Endothelial cell (in vitro differentiated cells): ENCODE results near the gene SEMA4D. TPM values are rescaled to one million over a fixed set of nuclear protein-coding genes. Genes with fewer than 3 reads are reported as not detected.
A peak's percentile ranks its signal among the peaks of the same experiment; 100 is the strongest.

Experiments used
- DNase-seq: peaks from one replicate; pipeline ENCODE4 v3.0.0; 2021; ENCODE audit warnings: low spot score
- H3K27ac Mint-ChIP-seq: one replicate; pipeline ENCODE4 v1.8.0; 2021; ENCODE audit warnings: mixed read lengths, inconsistent platforms; ENCODE audit not compliant: unreplicated experiment
- H3K27me3 Mint-ChIP-seq: one replicate; pipeline ENCODE4 v1.8.0; 2021; ENCODE audit warnings: mild to moderate bottlenecking, moderate library complexity, mixed read lengths, inconsistent platforms; ENCODE audit not compliant: unreplicated experiment
- H3K36me3 Mint-ChIP-seq: one replicate; pipeline ENCODE4 v1.8.0; 2021; ENCODE audit warnings: mild to moderate bottlenecking, low read depth, mixed read lengths, inconsistent platforms; ENCODE audit not compliant: unreplicated experiment
- H3K4me1 Mint-ChIP-seq: one replicate; pipeline ENCODE4 v1.8.0; 2021; ENCODE audit warnings: mild to moderate bottlenecking, mixed read lengths, inconsistent platforms; ENCODE audit not compliant: unreplicated experiment
- H3K4me3 Mint-ChIP-seq: one replicate; pipeline ENCODE4 v1.8.0; 2021; ENCODE audit warnings: mild to moderate bottlenecking, mixed read lengths, inconsistent platforms; ENCODE audit not compliant: unreplicated experiment
- H3K9me3 Mint-ChIP-seq: one replicate; pipeline ENCODE4 v1.8.0; 2021; ENCODE audit warnings: mixed read lengths, inconsistent platforms; ENCODE audit not compliant: unreplicated experiment
- CTCF ChIP-seq: fragments of 200-600 bp; sonication (generic); IDR thresholded peaks from one replicate; pipeline ENCODE4 v1.5.0; 2021; ENCODE audit warnings: antibody characterized with exemption; ENCODE audit not compliant: unreplicated experiment
- total RNA-seq: library from RNA; stranded (reverse); fragmentation: NEBNext Ultra II Directional; extraction: Animal tissue kit (Norgen Biotek cat#: 25700); gene quantifications from one replicate; pipeline ENCODE4 v1.2.1, GENCODE V29; 2021; ENCODE audit not compliant: unreplicated experiment

SEMA4D gene
- total RNA-seq, 1 donor from 2014 or later, result 14.8 TPM

GRCh38 chr9:89377411-89377810 lies 120.5 kb downstream of the SEMA4D start:
- no peak overlapping the region for H3K27ac Mint-ChIP-seq
- peaks cover 17% of the 10 kb centered on the region for H3K27me3 Mint-ChIP-seq
- no peak overlapping the region for H3K4me3 Mint-ChIP-seq
- H3K36me3 Mint-ChIP-seq, result peaks cover 3% of the 10 kb centered on the region
- H3K9me3 Mint-ChIP-seq, result no peaks in the 10 kb centered on the region
- no peak for TF ChIP-seq CTCF
- peaks cover 7% of the 10 kb centered on the region for H3K4me1 Mint-ChIP-seq
- DNase-seq, result no peak

- no peak for TF ChIP-seq CTCF
- no peaks in the 10 kb centered on the region for H3K9me3 Mint-ChIP-seq
- H3K4me1 Mint-ChIP-seq, result peaks cover 7% of the 10 kb centered on the region
- peaks cover 3% of the 10 kb centered on the region for H3K36me3 Mint-ChIP-seq
- H3K27me3 Mint-ChIP-seq, result peaks cover 15% of the 10 kb centered on the region
- no peak overlapping the region for H3K4me3 Mint-ChIP-seq
- DNase-seq, result no peak
- H3K27ac Mint-ChIP-seq, result no peak overlapping the region
Observed at GRCh38 chr9:89376741-89377351, 121.1 kb downstream of the SEMA4D start.

DNA sequence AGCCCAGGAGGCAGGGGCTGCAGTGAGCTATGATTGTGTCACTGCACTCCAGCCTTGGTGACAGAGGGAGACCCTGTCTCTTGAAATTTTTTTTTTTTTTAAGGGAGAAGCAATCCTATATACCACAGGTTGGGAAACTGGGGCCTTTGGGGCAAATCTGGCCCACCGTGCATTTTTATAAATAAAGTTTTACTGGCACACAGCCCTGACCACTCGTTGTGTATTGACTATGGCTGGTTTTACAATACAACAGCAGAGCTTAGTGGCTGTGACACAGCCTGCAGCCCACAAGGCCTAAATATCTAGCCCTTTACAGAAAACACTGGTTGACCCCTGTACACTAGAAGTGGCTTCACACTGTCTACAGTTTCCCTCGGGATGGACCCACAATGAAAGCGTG lies 121.6 kb downstream of the SEMA4D start:
- DNase-seq, result no peak
- Mint-ChIP-seq H3K9me3 (no peaks in the 10 kb centered on the region), H3K4me3 (no peak overlapping the region), H3K4me1 (peaks cover 7% of the 10 kb centered on the region), H3K27me3 (peaks cover 15% of the 10 kb centered on the region), H3K36me3 (no peaks in the 10 kb centered on the region), H3K27ac (no peak overlapping the region)
- no peak for TF ChIP-seq CTCF

DNA sequence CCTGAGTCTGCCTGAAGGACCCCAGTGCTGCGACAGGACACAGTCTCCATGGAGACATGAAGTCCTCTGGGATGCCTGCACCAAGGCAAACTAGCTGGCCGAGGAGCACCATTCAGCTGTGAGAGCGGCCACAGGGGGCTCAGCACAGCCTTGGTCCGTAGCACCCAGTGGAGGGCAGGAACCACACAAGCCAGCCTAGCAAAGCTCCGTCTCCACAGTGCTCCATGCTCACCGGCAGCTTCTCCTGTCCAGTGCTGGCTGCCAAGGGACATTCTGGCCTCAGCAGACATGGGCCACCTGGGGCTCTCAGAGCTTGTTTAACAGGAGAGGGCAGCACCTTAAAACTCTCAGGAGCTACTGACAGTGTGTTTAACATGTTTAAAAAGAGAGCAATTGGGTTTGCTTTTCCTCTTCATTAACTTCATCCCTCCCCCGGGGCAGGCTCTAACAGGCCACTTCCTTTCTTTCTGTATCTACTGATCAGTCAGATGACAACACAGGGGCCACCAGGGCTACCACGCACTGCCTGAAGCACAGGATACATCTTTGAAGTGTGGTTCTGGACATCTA lies 122.6 kb downstream of the SEMA4D start:
- H3K4me1 Mint-ChIP-seq, result peaks cover 7% of the 10 kb centered on the region
- no peak overlapping the region for H3K4me3 Mint-ChIP-seq
- no peak for DNase-seq
- peaks cover 12% of the 10 kb centered on the region for H3K27me3 Mint-ChIP-seq
- no peaks in the 10 kb centered on the region for H3K36me3 Mint-ChIP-seq
- peak overlapping the region; percentile 58 for H3K27ac Mint-ChIP-seq
- no peak for TF ChIP-seq CTCF
- no peaks in the 10 kb centered on the region for H3K9me3 Mint-ChIP-seq

- Mint-ChIP-seq H3K4me3 (no peak overlapping the region), H3K36me3 (no peaks in the 10 kb centered on the region)
Observed at GRCh38 chr9:89374176-89374575, 123.7 kb downstream of the SEMA4D start.

More at GRCh38 chr9:89374176-89374575, 123.7 kb downstream of the SEMA4D start:
- no peak overlapping the region for H3K27ac Mint-ChIP-seq
- DNase-seq, result no peak
- no peaks in the 10 kb centered on the region for H3K9me3 Mint-ChIP-seq
- peaks cover 12% of the 10 kb centered on the region for H3K27me3 Mint-ChIP-seq
- TF ChIP-seq CTCF, result no peak
- H3K4me1 Mint-ChIP-seq, result peaks cover 7% of the 10 kb centered on the region
